Upper lobe of right lung (tissue), 1 donor: Measurements from ENCODE around the gene NKX1-1. TPM values are rescaled to one million over a fixed set of nuclear protein-coding genes. Genes with fewer than 3 reads are reported as not detected.

Experiments used
- ATAC-seq: fragments of 200-7000 bp; cut with Tn5 transposase; one replicate; pipeline ENCODE4 v1.9.1; 2020; ENCODE audit warnings: mild to moderate bottlenecking, moderate library complexity
- DNase-seq: peaks from one replicate; pipeline ENCODE4 v3.0.0-alpha.2; 2020
- H3K27ac ChIP-seq: fragments of 200-600 bp; one replicate; pipeline ENCODE4 v1.8.0; 2022
- H3K27me3 ChIP-seq: fragments of 200-600 bp; one replicate; pipeline ENCODE4 v1.8.0; 2022; ENCODE audit warnings: mild to moderate bottlenecking
- H3K36me3 ChIP-seq: fragments of 200-600 bp; one replicate; pipeline ENCODE4 v1.8.0; 2022
- H3K4me1 ChIP-seq: fragments of 200-600 bp; one replicate; pipeline ENCODE4 v1.8.0; 2022
- H3K4me3 ChIP-seq: fragments of 200-600 bp; one replicate; pipeline ENCODE4 v1.8.0; 2022; ENCODE audit warnings: mild to moderate bottlenecking
- H3K9me3 ChIP-seq: fragments of 200-600 bp; one replicate; pipeline ENCODE4 v1.8.0; 2022
- CTCF ChIP-seq: fragments of 200-600 bp; IDR thresholded peaks from one replicate; pipeline ENCODE4 v1.8.0; 2022; ENCODE audit warnings: antibody characterized with exemption
- intact Hi-C: fragments of 100-400 bp; cut with DNase I; formaldehyde crosslinking; loops from one replicate; pipeline ENCODE4 v1.11.0; 2022
- total RNA-seq: library from RNA; stranded (reverse); fragmentation: NEBNext Ultra II Directional; extraction: Animal tissue kit (Norgen Biotek cat#: 25700); gene quantifications from one replicate; pipeline ENCODE4 v1.2.1, GENCODE V29; 2021
- donor health status: DM: no; HTN: yes; CAD: no; lungs with severe emphysema.

The NKX1-1 gene
- total RNA-seq, 1 donor from 2014 or later: not detected

- peaks cover 5% of the 10 kb centered on the region for H3K4me1 ChIP-seq
- no peaks in the 10 kb centered on the region for H3K36me3 ChIP-seq
- H3K27me3 ChIP-seq: peaks cover 89% of the 10 kb centered on the region
- no peak overlapping the region for H3K27ac ChIP-seq
- intact Hi-C loops: loop anchor here (10.0 kb wide), 1 partner anchor 60 kb away; no protein-coding TSS in a partner anchor
- no peak for TF ChIP-seq CTCF
- ATAC-seq (no peak), DNase-seq (peak; percentile 46)
- H3K4me3 ChIP-seq: no peak overlapping the region
- no peaks in the 10 kb centered on the region for H3K9me3 ChIP-seq
Observed at GRCh38 chr4:1404573-1405253, 1.5 kb downstream of the NKX1-1 start.

GRCh38 chr4:1403591-1404572 lies 2.4 kb downstream of the NKX1-1 start:
- peak; percentile 63 for DNase-seq
- H3K4me3 ChIP-seq: no peak overlapping the region

GRCh38 chr4:1403177-1403583 lies 3.1 kb downstream of the NKX1-1 start:
- DNase-seq (peak; percentile 40), ATAC-seq (no peak)

More at GRCh38 chr4:1403591-1404572, 2.4 kb downstream of the NKX1-1 start:
- TF ChIP-seq CTCF: no peak
- intact Hi-C loops: loop anchor here (10.0 kb wide), 1 partner anchor 61 kb away; no protein-coding TSS in a partner anchor
- Histone ChIP-seq H3K4me1 (peaks cover 5% of the 10 kb centered on the region), H3K36me3 (no peaks in the 10 kb centered on the region), H3K9me3 (no peaks in the 10 kb centered on the region), H3K27me3 (peaks cover 81% of the 10 kb centered on the region), H3K27ac (no peak overlapping the region)
- ATAC-seq: no peak

GRCh38 chr4:1402516-1403091 lies 3.6 kb downstream of the NKX1-1 start:
- Histone ChIP-seq H3K9me3 (no peaks in the 10 kb centered on the region), H3K4me3 (no peak overlapping the region), H3K36me3 (no peaks in the 10 kb centered on the region), H3K27me3 (peaks cover 68% of the 10 kb centered on the region), H3K27ac (no peak overlapping the region), H3K4me1 (peaks cover 5% of the 10 kb centered on the region)
- intact Hi-C loops: loop anchor here (10.0 kb wide), 1 partner anchor 62 kb away; no protein-coding TSS in a partner anchor
- no peak for TF ChIP-seq CTCF
- no peak for ATAC-seq
- DNase-seq: peak; percentile 42

More at GRCh38 chr4:1403177-1403583, 3.1 kb downstream of the NKX1-1 start:
- Histone ChIP-seq H3K27ac (no peak overlapping the region), H3K27me3 (peaks cover 74% of the 10 kb centered on the region), H3K4me1 (peaks cover 5% of the 10 kb centered on the region), H3K4me3 (no peak overlapping the region), H3K36me3 (no peaks in the 10 kb centered on the region), H3K9me3 (no peaks in the 10 kb centered on the region)
- intact Hi-C loops: loop anchor here (10.0 kb wide), 1 partner anchor 62 kb away; no protein-coding TSS in a partner anchor
- no peak for TF ChIP-seq CTCF

GRCh38 chr4:1402021-1402515 lies 4.2 kb downstream of the NKX1-1 start:
- intact Hi-C loops: loop anchor here (10.0 kb wide), 1 partner anchor 63 kb away; no protein-coding TSS in a partner anchor
- DNase-seq (peak; percentile 54), ATAC-seq (no peak)
- H3K27ac ChIP-seq: no peak overlapping the region
- H3K9me3 ChIP-seq: no peaks in the 10 kb centered on the region
- no peaks in the 10 kb centered on the region for H3K36me3 ChIP-seq
- H3K4me1 ChIP-seq: peaks cover 5% of the 10 kb centered on the region
- peaks cover 63% of the 10 kb centered on the region for H3K27me3 ChIP-seq
- H3K4me3 ChIP-seq: no peak overlapping the region
- TF ChIP-seq CTCF: no peak
